Brain pericyte (primary cell): ENCODE data around the gene TBRG1.
"Not testable (repeated sequence)": the region's sequence is repeated elsewhere in the genome, so short reads cannot be mapped to it uniquely, and the experiment has no call there.

ENCODE experiments used
- DNase-seq: peaks from one replicate; pipeline ENCODE4 v3.0.0-alpha.2; 2012; ENCODE audit warnings: low read depth, low spot score

TBRG1 gene, protein sequence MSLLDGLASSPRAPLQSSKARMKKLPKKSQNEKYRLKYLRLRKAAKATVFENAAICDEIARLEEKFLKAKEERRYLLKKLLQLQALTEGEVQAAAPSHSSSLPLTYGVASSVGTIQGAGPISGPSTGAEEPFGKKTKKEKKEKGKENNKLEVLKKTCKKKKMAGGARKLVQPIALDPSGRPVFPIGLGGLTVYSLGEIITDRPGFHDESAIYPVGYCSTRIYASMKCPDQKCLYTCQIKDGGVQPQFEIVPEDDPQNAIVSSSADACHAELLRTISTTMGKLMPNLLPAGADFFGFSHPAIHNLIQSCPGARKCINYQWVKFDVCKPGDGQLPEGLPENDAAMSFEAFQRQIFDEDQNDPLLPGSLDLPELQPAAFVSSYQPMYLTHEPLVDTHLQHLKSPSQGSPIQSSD

DNA sequence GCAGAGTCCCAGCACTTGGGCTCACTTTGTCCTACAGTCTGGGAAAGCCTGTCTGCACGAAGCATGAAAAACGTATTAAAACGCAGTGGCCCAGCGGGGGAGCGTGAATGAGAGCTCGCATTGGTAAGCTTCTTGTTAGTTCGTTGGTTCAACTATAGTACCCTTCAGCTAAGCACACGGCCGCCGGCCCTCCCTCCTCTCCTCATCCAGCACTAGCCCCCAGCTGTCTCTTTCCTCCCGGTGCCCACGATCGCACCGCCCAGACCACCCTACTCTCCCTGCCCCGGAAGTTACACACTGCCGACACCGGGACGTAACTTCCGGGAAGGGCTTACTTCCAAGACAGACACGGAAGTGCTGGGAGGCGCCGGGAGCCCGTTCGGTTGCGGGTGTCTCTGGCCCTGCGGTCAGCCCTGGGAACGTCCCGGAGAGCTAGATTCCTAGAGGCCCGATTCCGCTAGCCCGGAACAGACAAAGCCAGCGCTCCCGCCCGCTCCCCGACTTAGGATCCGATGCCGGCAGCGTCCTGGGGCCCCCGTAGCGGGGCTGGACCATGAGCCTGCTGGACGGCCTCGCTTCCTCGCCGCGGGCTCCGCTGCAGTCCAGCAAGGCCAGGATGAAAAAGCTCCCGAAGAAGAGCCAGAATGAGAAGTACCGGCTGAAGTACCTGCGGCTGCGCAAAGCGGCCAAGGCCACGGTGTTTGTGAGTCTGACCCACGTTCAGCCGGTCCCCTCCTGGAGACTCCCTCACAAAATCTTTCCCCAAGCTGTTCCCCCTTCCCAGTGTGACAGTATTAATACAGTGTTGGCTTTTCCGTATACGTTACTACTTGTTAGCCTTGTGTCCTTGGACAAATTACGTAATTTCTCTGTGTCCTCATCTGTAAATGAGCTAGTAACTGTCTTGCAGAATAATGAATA is at the start of gene TBRG1:
TSS of gene TBRG1 (plus strand) at position 334 of the 921 bp plus-strand sequence. CDS start at position 554, 220 bp downstream.
- DNase-seq, result peak; percentile 65

DNA sequence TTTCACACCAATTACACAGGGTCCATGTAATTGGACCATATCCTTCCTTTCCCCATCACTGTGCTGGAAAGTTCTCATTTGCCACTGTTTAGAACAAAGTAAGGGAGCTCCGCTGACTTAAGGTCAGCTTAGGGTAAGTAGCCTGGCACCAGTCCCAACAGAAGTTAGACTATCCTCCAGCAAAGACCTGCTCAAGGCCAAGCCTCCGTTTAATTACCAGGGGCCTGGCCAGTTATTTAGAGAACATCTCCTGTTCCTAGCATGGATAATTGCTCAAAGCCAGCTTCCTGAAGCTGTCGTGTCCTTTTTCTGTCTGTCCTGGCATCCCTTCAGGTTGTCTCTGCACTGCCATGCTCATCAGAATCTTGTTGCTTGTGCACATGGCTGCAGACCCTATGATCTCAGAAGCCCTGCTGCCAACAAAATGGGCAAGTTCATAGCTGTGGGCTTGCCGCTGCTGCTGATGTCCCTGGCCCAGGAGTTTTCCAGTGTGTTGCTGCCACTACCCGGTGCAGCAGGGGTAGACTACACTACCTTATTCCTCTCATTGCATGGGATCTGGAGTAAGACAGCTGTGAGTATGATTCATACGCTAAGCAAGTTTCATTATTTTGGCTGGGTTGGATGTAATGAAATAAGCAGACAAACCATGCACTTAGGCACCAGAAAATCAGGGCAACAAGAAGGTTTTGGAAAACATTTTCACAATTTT is 44.8 kb upstream of the TBRG1 start:
- DNase-seq, result no peak

DNA sequence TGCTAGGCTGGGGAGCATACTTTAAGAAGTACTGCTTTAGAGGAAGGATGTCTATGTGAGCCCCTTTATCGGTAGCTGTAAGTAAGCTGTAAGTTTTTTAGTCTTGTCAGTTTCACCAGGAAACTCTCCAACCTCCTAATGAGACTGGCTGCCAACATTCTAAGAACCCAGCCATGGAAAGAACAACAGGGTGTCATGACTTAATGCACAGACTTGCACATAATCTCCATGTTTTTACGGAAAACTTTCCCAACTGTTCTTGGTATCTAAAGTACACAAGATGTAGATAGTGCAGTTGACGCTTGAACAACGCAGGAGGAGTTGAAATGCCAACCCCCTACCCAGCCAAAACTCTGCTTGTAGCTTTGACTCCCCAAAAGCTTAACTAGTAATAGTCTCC is 43.9 kb upstream of the TBRG1 start:
- DNase-seq, result no peak

DNA sequence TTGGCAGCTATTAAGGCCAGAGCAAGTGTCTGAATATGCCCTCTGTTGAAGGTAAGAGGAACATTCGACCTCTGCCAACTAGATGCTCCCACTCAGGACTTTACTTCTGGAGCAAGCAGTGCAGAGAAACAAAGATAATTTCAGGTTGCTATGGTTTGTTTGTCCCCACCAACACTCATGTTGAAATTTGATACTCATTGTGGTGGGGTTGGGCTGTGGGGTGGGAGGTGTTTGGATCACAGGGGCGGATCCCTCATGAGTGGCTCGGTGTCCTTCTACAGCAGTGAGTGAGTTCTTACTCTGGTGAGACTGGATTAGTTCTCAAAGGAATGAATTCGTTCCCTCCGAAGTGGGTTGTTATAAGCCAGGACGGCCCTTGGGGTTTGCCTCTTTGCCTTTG is 40.8 kb upstream of the TBRG1 start:
- no peak for DNase-seq

DNA sequence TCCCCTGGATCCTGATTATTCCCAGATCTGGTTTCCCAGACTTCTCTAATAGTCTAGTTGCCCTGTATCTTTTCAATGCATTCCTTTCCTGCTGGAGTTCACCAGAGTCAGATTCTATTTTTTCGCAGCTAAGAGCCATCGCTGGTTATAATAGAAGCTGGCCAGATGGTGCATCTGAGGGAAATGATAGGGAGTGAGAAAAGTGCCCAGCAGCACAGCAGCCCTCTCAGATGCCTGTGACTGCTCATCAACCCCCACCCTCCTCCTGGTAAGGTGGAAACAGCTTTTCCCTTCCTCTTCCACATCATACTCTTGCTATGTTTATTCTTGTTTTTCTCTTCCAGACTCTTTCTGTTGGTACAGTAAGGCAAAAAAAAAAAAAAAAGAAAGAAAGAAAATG is 40.1 kb upstream of the TBRG1 start:
- no peak for DNase-seq

DNA sequence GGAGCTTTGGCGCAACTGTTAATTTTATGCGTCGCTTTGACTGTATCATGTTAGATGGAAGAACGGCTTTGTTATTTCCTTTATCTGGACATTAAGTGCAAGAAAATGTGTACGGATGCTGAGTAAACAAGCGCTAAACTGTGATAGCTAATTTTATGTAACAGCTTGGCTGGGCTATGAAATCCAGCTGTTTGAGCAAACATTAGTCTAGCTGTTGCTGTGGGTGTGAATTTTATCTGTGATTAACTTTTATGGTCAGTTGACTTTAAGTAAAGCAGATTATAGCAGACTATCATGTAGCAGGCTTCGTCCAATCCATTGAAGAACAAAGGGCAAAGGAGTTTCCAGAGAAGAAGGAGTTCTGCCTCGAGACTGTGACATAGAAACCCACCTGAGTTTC is 38.9 kb upstream of the TBRG1 start:
- DNase-seq, result no peak

DNA sequence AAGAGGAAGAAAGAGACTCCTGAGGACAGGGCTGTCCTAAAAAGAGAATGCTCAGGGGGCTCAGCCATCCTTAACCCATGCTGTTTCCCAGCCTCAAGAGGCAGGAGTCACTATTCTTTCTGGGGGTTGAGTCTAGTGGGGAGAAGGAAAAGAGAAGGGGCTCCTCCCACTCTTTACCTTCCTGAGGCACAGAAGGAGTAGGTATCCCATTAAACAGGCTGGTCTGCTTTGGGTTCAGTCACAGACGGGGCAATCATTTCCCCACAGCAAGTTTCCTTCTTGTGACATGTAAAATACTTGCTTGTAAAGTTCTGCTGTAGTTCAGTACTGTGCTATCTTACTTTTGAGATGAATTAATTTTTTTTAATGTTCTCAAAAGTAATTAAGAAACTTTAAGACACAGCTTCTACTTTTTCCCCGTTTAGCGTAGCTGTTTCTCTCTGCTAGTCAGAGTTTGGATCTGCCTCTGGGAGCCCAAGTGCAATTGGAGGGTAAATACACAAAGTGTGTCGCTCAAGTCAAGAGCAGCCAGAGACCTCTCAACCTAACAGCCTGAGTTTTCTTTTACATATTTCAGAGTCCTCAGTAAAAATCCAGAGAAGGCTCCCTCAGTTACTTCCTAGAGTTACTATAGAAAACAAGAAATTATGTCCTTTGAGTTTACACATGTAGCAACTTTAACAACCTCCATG is 37.8 kb upstream of the TBRG1 start:
- DNase-seq, result no peak

DNA sequence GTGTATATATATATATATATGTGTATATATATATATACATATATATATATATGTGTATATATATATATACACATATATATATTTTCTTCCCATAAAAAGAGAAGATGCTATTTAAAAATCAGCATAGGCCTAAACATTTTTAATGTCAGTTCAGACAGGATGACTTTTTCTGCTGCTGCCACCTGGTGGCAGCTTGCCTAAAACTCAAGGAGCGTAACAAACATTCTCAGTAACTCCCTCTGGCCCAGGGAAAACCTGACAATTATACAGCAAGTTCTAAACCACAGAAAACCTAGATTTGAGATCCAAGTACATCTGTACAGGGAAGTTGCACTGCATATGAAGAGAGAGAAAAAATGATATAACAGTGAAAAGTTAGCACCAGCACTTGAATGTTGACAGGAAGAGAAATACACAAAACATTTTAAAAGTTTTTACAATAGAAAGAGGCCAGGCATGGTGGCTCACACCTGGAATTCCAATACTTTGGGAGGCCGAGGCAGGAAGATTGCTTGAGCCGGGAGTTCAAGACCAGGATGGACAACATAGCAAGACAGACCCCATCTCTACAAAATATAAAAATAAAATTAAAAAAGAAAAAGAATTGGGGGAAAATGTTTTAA is 36.3 kb upstream of the TBRG1 start:
- peak; percentile 12 for DNase-seq

DNA sequence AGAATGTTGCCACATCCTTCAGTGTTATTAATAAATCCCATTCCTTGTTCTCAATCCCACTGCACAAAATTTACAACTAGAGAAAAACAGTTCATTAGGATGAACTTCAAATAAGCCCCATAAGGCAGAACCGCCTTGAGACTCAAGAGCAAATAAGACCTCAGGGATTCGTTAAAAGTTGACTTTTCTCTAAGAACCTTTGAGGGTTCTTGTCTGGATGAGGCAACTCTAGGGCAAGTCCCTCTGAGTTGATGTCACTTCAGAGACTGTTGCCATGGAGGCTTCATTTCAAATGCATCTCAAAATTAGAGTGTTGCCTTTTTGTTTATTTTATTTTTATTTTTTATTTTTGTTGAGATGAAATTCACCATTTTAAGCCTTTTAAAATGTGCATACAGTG is 31.2 kb upstream of the TBRG1 start:
- DNase-seq, result no peak

DNA sequence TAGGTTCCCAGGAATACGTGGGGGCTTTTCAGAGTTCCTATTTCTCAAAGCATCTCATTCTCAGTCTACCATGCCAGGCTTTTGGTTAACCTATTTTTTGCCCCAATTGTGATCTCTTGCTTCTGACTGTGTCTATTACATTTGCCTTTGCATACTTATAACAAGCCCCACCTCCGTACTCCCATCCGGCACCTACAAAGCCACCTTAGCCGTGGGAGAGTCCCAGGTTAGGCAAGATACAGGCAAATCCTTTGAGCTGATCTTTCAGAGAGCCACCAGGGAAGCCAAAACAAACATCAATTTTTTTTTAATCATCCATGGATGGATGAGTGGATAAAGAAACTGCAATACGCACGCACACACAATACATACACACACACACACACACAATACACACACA is 30.0 kb upstream of the TBRG1 start:
- no peak for DNase-seq

DNA sequence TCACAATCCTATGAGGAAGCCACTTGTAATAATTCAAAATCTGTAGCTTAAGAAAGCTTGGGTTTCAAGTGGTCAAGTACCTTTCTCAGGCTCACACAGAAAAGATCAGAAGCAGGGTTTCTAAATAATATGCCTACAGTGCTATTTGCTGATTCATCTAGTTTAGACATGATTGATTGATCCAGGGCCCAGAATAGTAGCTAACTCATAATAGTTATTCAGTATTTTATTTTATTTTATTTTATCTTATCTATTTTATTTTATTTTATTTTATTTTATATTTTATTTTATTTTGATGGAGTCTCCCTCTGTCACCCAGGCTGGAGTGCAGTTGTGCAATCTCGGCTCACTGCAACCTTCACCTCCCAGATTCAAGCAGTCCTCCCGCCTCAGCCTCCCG is 27.4 kb upstream of the TBRG1 start:
- DNase-seq, result no peak

DNA sequence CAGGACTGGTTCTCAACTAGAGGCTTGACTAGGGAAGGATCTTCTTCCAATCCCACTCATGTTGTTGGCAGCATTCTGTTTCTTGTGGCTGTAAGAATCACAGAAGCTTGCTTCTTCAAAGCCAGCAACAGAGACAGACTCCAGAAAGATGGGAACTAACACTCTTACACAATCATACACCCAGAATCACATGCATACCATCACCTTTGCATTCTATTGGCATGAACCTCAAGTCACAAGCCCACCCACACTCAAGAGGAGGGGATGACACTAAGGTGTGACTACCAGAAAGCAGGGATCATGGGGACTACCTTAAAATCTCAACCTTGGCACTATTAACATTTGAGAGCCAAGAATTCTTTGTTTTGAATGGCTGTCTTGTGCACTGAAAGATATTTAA is 25.0 kb upstream of the TBRG1 start:
- DNase-seq, result no peak

DNA sequence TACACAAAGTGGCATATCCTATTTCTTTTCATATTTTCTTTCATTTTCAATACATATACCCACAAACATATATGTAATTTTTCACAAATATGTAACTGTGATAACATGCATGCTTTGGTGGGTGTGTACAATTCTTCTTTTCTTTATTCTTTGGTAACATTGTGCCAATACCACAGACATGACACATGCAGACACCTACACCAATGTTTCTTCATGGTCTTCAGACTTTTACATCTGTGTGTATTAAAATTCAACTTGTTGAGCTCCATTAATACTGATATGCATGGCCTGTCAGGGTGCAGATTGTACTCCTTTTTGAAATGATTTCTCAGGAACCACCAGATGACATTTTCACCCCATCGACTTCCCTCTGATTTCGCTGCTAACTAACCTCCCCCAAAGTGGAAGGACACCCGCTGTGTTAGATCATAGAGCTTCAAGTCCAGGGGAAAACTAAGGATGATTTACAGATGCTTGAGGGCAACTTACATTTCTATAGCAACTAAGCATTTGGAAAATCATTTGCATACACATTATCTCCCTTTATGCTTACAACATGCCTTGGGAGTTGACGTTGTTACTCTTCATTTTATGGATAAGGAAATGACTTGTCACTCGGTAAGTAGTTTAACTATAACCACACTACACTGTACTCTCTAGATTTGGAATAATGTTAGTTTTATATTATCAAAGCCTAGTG is 21.9 kb upstream of the TBRG1 start:
- DNase-seq, result no peak

DNA sequence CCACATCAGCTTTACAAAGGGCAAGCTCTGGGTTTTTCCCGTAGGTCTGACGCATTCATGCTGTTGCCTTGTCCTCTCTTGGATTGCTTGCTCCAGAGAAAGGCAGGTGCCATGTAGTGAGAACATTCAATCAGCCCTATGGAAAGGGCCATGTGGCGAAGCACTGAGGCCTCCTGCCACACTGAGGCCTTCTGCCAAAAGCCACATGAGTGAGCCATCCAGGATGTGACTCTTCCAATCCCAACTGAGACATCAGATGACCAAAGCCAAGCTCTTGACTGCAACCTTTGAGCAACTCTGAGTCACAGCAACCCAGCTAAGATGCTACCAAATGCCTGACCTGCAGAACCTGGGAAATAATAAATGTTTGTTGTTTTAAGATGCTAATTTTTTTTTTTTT is 20.5 kb upstream of the TBRG1 start:
- no peak for DNase-seq

DNA sequence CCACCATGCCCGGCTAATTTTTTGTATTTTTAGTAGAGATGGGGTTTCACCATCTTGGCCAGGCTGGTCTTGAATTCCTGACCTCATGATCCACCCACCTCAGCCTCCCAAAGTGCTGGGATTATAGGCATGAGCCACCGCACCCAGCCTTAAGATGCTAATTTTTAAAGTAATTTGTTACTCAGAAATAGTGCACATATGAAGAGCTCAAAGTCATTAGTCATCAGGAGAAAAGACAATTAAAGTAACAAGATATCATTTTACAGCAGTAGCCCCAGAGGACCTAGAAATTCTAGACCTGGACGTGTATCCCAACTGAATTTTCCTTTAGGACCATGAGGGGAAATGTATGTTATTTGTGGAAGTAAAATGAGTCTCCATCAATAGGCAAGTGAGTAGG is 19.9 kb upstream of the TBRG1 start:
- not testable (repeated sequence) for DNase-seq

DNA sequence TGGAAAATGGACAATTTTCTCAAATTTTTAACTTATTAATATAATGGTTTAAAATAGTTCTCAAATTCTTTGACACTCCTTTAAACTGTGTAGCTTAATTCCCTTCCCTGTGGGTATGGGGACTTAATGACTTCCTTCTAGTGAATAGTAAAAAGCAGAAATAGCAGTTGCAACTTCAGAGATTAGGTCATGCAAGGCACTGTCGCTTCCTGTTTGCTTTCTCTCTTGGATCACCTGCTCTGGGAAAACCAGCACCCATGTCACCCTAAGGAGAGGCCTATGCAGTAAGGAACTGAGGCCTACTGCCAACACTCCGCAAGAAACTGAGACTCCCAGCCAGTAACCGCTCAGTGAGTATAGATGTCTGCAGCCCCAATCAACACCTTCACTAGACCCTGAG is 16.9 kb upstream of the TBRG1 start:
- DNase-seq, result no peak

DNA sequence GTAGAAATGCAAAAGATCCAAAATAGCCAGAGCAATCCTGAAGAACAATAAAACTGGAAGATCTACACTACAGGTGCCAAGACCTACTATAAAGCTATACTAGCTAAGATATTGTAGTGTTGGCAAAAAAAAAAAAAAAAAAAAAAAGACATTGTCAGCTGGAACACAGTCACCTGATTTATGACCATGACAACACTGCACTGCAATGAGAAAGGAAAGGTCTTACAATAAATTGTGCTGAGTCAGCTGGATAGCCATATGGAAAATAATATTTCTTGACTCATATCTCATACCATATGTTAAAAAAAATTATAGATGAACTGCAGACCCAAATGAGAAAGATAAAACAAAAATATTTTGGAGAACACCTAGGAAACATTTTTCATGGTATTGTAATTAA is 14.5 kb upstream of the TBRG1 start:
- no peak for DNase-seq

DNA sequence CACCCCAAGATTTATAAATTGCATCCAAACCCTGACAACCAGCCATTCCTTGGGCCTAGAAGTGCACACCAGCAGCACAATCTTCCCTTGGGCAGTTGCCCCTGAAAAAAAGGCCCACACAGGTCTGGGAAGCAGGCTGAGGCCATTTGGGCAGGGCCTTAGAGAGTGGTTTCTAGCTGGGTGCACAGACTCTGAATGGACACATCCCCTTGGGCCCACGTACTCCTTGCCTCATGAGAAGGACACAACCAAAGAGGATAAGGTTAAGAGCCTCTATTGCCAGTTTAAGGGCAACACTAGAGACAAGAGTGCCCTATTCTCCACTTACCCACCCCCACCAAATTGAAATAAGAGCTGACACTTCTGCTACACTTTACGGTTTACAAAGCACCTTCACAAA is 12.4 kb upstream of the TBRG1 start:
- no peak for DNase-seq

DNA sequence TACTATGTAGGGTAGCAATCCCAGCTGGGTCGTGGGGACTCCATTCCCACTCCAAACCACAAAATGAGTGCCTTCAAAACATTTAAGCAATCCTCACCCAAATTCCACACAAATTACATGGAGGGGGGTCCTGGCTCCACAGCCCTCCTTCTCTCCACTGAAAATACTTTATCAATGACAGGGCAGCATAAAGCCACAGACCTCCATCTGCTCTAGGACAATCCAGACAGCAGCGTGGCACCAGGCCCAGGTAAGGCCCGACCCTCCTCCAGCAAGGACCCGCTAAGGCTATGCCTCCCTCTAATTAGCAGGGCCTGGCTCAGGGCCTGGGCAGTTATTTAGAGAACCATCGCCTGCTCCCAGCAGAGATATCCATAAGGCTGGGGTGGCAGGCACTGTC is 11.6 kb upstream of the TBRG1 start, which contains the start of gene PANX3:
TSS of gene PANX3 (plus strand) at position 365 of the 400 bp plus-strand sequence. CDS start 129 bp downstream, outside the sequence.
- DNase-seq, result no peak

DNA sequence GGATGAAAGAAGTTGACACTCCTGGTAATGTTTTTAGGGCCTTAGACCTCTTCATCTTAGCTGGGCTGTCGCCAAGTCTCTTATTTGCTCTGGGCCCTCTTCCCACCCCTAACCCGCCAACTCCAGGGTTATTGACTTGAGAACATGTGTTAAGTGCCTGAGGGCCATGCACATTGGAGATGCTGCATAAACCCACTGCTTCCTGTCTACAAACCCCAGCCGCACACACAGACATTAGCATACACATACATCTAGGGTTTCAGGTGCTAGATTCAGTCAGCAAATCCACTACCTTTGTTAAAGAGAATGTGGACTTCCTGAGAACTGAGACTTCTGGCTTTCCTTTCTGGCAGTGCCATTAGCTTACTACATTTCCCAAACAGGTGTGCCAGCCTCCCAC is 10.6 kb upstream of the TBRG1 start:
- DNase-seq, result no peak
